Brain microvascular endothelial cell (primary cell): ENCODE data around the gene RAB3GAP1.

Source experiments
- DNase-seq: peaks from one replicate; pipeline ENCODE4 v3.0.0-alpha.2; 2020
- H3K27ac ChIP-seq: fragments of 250-450 bp; sonication (Bioruptor Pico); 2 replicates; pipeline ENCODE4 v1.5.1; 2020; ENCODE audit warnings: mild to moderate bottlenecking, moderate library complexity
- H3K27me3 ChIP-seq: fragments of 250-450 bp; sonication (Bioruptor Pico); replicated peaks from 2 replicates; pipeline ENCODE4 v1.5.1; 2020; ENCODE audit warnings: mild to moderate bottlenecking
- H3K36me3 ChIP-seq: fragments of 250-450 bp; sonication (Bioruptor Pico); replicated peaks from 2 replicates; pipeline ENCODE4 v1.5.1; 2020; ENCODE audit warnings: mild to moderate bottlenecking
- H3K4me3 ChIP-seq: 2 replicates; pipeline ENCODE4 v1.5.1; 2011; ENCODE audit warnings: low read depth, mild to moderate bottlenecking, control low read depth, low read length, moderate library complexity
- in situ Hi-C: cut with HindIII; loops from 2 replicates; pipeline ENCODE4 v1.10.0; 2017; ENCODE audit warnings: low sequenced_read_pairs, low pct_ligation_motif_present
- TF ChIP-seq, protein P1 (sequence below): IDR thresholded peaks from 2 replicates; pipeline ENCODE4 v1.5.1; 2011; ENCODE audit warnings: low read depth, mild to moderate bottlenecking, moderate library complexity, low read length, control low read depth, inconsistent platforms; ENCODE audit errors: missing control alignments

RAB3GAP1 gene

GRCh38 chr2:135162786-135163185 is 110.7 kb downstream of the RAB3GAP1 start:
- H3K27me3 ChIP-seq, result no peaks in the 10 kb centered on the region
- peaks cover 22% of the 10 kb centered on the region for H3K36me3 ChIP-seq
- H3K27ac ChIP-seq, result no peak overlapping the region
- in situ Hi-C loops, result no loop called here
- no peak for DNase-seq
- no peak overlapping the region for H3K4me3 ChIP-seq
- TF ChIP-seq, protein P1, sequence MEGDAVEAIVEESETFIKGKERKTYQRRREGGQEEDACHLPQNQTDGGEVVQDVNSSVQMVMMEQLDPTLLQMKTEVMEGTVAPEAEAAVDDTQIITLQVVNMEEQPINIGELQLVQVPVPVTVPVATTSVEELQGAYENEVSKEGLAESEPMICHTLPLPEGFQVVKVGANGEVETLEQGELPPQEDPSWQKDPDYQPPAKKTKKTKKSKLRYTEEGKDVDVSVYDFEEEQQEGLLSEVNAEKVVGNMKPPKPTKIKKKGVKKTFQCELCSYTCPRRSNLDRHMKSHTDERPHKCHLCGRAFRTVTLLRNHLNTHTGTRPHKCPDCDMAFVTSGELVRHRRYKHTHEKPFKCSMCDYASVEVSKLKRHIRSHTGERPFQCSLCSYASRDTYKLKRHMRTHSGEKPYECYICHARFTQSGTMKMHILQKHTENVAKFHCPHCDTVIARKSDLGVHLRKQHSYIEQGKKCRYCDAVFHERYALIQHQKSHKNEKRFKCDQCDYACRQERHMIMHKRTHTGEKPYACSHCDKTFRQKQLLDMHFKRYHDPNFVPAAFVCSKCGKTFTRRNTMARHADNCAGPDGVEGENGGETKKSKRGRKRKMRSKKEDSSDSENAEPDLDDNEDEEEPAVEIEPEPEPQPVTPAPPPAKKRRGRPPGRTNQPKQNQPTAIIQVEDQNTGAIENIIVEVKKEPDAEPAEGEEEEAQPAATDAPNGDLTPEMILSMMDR, result no peak

DNA sequence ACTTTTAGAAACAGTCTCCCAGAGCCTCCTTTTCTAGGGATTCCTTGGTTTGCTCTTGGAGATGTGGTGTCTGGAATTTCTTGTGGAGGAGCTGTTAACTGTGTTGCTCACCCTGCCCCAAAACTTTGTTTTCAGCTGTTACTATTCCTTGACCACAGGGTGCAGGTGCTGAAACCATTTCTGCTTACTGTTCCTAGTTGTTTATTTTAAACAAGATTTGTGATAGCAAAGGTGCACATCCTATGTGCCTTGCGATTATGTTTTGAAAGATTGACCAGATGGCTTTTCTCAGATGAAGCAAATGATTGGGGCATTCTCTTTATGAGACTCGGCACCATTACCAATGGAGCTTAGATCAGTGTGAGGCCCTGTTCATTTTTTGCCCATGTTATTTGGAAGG is 111.2 kb downstream of the RAB3GAP1 start:
- Histone ChIP-seq H3K27me3 (no peaks in the 10 kb centered on the region), H3K36me3 (peaks cover 19% of the 10 kb centered on the region), H3K4me3 (no peak overlapping the region), H3K27ac (no peak overlapping the region)
- in situ Hi-C loops, result no loop called here
- no peak for DNase-seq
- TF ChIP-seq, protein P1, result no peak

DNA sequence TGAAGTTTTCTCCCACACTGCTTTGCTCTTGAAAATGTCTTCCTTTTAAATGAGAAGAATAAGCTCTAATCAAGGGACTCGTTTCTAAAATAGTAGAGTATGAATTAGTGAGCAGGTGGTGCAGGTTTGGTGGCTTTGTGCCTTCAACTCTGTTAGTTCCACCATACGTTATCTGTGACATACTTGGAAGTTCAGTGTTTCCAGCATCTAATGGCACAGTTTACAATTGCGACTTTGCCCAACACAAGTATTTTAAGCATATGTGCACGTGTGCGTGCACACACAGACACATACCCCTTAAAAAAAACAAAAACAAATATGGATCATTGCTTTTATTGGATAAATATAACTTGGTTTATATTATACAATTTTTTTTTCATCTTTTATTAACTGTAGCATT is 111.8 kb downstream of the RAB3GAP1 start:
- no peaks in the 10 kb centered on the region for H3K27me3 ChIP-seq
- in situ Hi-C loops, result no loop called here
- TF ChIP-seq, protein P1, result no peak
- no peak overlapping the region for H3K4me3 ChIP-seq
- H3K36me3 ChIP-seq, result peaks cover 22% of the 10 kb centered on the region
- H3K27ac ChIP-seq, result no peak overlapping the region
- DNase-seq, result no peak

DNA sequence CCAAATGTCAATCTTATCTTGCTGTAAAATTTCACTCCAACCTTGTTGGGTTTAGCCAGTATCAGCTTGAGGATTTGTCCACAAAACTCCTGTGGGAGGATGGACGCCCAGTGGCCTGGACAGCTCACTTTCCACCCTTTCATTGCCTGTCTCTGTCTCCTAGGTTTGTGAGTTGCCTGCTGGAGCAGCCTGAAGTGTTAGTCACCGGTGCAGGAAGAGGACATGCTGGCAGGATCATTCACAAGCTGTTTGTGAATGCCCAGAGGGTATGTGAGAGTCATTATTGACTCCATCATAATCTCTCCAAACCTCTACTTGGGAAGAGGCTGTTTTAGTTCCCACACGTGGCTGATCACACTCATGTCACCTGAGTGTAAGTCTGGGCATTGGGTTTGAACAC is 112.3 kb downstream of the RAB3GAP1 start:
- TF ChIP-seq, protein P1, result no peak
- no peaks in the 10 kb centered on the region for H3K27me3 ChIP-seq
- peak overlapping the region; percentile 61 for H3K27ac ChIP-seq
- peaks cover 25% of the 10 kb centered on the region for H3K36me3 ChIP-seq
- in situ Hi-C loops, result no loop called here
- DNase-seq, result peak; percentile 85
- H3K4me3 ChIP-seq, result no peak overlapping the region

- TF ChIP-seq, protein P1, result no peak
- in situ Hi-C loops, result no loop called here
- H3K27me3 ChIP-seq, result no peaks in the 10 kb centered on the region
- H3K4me3 ChIP-seq, result no peak overlapping the region
- DNase-seq, result no peak
- H3K36me3 ChIP-seq, result peaks cover 35% of the 10 kb centered on the region
- no peak overlapping the region for H3K27ac ChIP-seq
Measured at GRCh38 chr2:135167273-135167672, 115.2 kb downstream of the RAB3GAP1 start.

DNA sequence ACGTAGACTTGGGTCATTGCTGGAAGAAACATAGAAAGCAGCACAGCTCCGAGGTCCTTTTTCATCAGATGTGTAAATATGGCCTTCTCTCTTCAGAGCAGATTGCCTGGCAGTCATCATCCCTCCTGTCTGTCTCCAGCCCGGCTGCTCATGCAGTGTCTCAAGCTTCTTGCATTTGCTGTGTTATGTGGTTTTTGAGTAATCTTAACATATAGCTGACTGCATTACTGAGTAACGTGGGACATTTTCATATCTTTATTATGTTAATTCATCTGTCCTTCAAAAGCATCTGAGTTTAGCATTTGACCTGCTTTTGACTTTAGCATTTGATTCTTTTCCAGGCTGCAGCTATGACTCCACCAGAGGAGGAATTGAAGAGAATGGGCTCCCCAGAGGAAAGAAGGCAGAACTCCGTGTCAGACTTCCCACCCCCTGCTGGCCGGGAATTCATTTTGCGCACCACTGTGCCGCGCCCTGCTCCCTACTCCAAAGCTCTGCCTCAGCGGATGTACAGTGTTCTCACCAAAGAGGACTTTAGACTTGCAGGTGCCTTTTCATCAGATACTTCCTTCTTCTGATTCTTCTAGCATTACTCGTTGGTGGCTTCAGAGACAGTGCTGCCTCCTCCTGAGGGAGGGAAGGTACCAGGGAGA is 116.2 kb downstream of the RAB3GAP1 start:
- Histone ChIP-seq H3K27me3 (no peaks in the 10 kb centered on the region), H3K27ac (no peak overlapping the region), H3K36me3 (peaks cover 36% of the 10 kb centered on the region), H3K4me3 (no peak overlapping the region)
- no peak for DNase-seq
- TF ChIP-seq, protein P1, result no peak
- in situ Hi-C loops, result no loop called here
